ENCODE data around the gene COMMD7. TPM values are rescaled to one million over a fixed set of nuclear protein-coding genes. Genes with fewer than 3 reads are reported as not detected.

Gene COMMD7
- total RNA-seq, 1 experiment from 2014 or later: 13.2 TPM

GRCh38 chr20:32772046-32772445 lies 28.8 kb upstream of the COMMD7 start:
- intact Hi-C loops (cut with micrococcal nuclease): loop anchor here (10.0 kb wide), 1 partner anchor 247 kb away; no protein-coding TSS in a partner anchor
- ChIA-PET POLR2A (no interaction called here), RAD21 (ENCODE audit: low non-redundant PET in 1 of 2, low total read pairs in 2 of 2, uncharacterized antibody in 2 of 2, unreplicated experiment in 2 of 2) (no interaction called here), CTCF (no interaction called here)
- ATAC-seq (no peak), DNase-seq (ENCODE audit: low read depth, low spot score) (no peak)
- Histone ChIP-seq H3K36me3 (ENCODE audit: control insufficient read depth in 1 of 2, insufficient read depth in 2 of 2, low read length in 2 of 2) (no peaks in the 10 kb centered on the region), H4K20me1 (ENCODE audit: insufficient read depth) (no peaks in the 10 kb centered on the region), H3K9me3 (ENCODE audit: control insufficient read depth in 1 of 2, insufficient read depth in 1 of 2, low read depth in 1 of 2, low read length in 2 of 2) (no peaks in the 10 kb centered on the region), H2AFZ (ENCODE audit: low read depth, low read length, poor library complexity, severe bottlenecking) (no peak overlapping the region), H3K4me3 (replicated peaks in 1 of 2; ENCODE audit: low read depth in 1 of 2, low read length in 2 of 2) (no peak overlapping the region), H3K79me2 (ENCODE audit: insufficient read depth, low read length) (peaks cover 86% of the 10 kb centered on the region), H3K4me1 (ENCODE audit: control insufficient read depth in 1 of 2, insufficient read depth in 2 of 2, low read length in 2 of 2) (peaks cover 27 to 31% of the 10 kb centered on the region in 2 experiments), H3K27me3 (ENCODE audit: insufficient read depth, low read length) (no peaks in the 10 kb centered on the region), H3K27ac (ENCODE audit: low read depth, low read length) (no peak overlapping the region), H3K4me2 (ENCODE audit: low read length) (no peak overlapping the region), H3K9ac (ENCODE audit: low read length) (no peak overlapping the region), H3K9me2 (ENCODE audit: insufficient read depth) (no peaks in the 10 kb centered on the region)
- TF ChIP-seq, protein P1, sequence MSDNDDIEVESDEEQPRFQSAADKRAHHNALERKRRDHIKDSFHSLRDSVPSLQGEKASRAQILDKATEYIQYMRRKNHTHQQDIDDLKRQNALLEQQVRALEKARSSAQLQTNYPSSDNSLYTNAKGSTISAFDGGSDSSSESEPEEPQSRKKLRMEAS (IDR thresholded peaks at IDR 0.05): no peak
- TF ChIP-seq EZH2phosphoT487 (IDR thresholded peaks at IDR 0.05; ENCODE audit: borderline replicate concordance) (no peak), EZH2 (IDR thresholded peaks at IDR 0.05) (no peak)
- BruUV-seq (replicated peaks): no TSS peak

GRCh38 chr20:32767418-32768198 lies 24.3 kb upstream of the COMMD7 start:
- Histone ChIP-seq H3K79me2 (ENCODE audit: insufficient read depth, low read length) (peaks cover 87% of the 10 kb centered on the region), H3K36me3 (ENCODE audit: control insufficient read depth in 1 of 2, insufficient read depth in 2 of 2, low read length in 2 of 2) (no peaks in the 10 kb centered on the region), H2AFZ (ENCODE audit: low read depth, low read length, poor library complexity, severe bottlenecking) (no peak overlapping the region), H3K27ac (ENCODE audit: low read depth, low read length) (no peak overlapping the region), H3K4me3 (replicated peaks in 1 of 2; ENCODE audit: low read depth in 1 of 2, low read length in 2 of 2) (no peak overlapping the region), H3K9me2 (ENCODE audit: insufficient read depth) (no peaks in the 10 kb centered on the region), H3K9me3 (ENCODE audit: control insufficient read depth in 1 of 2, insufficient read depth in 1 of 2, low read depth in 1 of 2, low read length in 2 of 2) (no peaks in the 10 kb centered on the region), H3K4me1 (ENCODE audit: control insufficient read depth in 1 of 2, insufficient read depth in 2 of 2, low read length in 2 of 2) (peaks cover 48 to 61% of the 10 kb centered on the region in 2 experiments), H4K20me1 (ENCODE audit: insufficient read depth) (no peaks in the 10 kb centered on the region), H3K27me3 (ENCODE audit: insufficient read depth, low read length) (no peaks in the 10 kb centered on the region), H3K9ac (ENCODE audit: low read length) (no peak overlapping the region), H3K4me2 (ENCODE audit: low read length) (peak overlapping the region; percentile 40)
- DNase-seq (ENCODE audit: low read depth, low spot score) (no peak), ATAC-seq (no peak)
- POLR2A ChIA-PET: no interaction called here
- CTCF ChIA-PET: interaction anchor here (6.7 kb wide), 1 partner anchor 10 kb away, joined by 47 read pairs; no protein-coding TSS in a partner anchor
- RAD21 ChIA-PET (ENCODE audit: low non-redundant PET in 1 of 2, low total read pairs in 2 of 2, uncharacterized antibody in 2 of 2, unreplicated experiment in 2 of 2): interaction anchor here in 1 of 2 experiments (1.3 kb wide), 1 partner anchor 93 kb away, joined by 4 read pairs; the partner anchor contains the start of gene C20orf203
- intact Hi-C loops (cut with micrococcal nuclease): no loop called here
- no TSS peak for BruUV-seq (replicated peaks)
- no peak for TF ChIP-seq EZH2 (IDR thresholded peaks at IDR 0.05)
- TF ChIP-seq JUND (IDR thresholded peaks at IDR 0.05): no peak
- TF ChIP-seq CEBPB (IDR thresholded peaks at IDR 0.05; ENCODE audit: low read depth): no peak
- TF ChIP-seq ZNF274 (IDR thresholded peaks at IDR 0.05; ENCODE audit: low read depth, low read length): no peak
- TF ChIP-seq, protein P2, sequence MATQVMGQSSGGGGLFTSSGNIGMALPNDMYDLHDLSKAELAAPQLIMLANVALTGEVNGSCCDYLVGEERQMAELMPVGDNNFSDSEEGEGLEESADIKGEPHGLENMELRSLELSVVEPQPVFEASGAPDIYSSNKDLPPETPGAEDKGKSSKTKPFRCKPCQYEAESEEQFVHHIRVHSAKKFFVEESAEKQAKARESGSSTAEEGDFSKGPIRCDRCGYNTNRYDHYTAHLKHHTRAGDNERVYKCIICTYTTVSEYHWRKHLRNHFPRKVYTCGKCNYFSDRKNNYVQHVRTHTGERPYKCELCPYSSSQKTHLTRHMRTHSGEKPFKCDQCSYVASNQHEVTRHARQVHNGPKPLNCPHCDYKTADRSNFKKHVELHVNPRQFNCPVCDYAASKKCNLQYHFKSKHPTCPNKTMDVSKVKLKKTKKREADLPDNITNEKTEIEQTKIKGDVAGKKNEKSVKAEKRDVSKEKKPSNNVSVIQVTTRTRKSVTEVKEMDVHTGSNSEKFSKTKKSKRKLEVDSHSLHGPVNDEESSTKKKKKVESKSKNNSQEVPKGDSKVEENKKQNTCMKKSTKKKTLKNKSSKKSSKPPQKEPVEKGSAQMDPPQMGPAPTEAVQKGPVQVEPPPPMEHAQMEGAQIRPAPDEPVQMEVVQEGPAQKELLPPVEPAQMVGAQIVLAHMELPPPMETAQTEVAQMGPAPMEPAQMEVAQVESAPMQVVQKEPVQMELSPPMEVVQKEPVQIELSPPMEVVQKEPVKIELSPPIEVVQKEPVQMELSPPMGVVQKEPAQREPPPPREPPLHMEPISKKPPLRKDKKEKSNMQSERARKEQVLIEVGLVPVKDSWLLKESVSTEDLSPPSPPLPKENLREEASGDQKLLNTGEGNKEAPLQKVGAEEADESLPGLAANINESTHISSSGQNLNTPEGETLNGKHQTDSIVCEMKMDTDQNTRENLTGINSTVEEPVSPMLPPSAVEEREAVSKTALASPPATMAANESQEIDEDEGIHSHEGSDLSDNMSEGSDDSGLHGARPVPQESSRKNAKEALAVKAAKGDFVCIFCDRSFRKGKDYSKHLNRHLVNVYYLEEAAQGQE (IDR thresholded peaks at IDR 0.05; ENCODE audit: low read depth): no peak
- no peak for TF ChIP-seq TCF7L2 (IDR thresholded peaks at IDR 0.05; ENCODE audit: borderline replicate concordance, extremely low read depth, insufficient read depth, insufficient read length)
- no peak for TF ChIP-seq EZH2phosphoT487 (IDR thresholded peaks at IDR 0.05; ENCODE audit: borderline replicate concordance)
- TF ChIP-seq YY1 (IDR thresholded peaks at IDR 0.05; ENCODE audit: extremely low read depth, insufficient replicate concordance, low read depth, low read length): no peak
- TF ChIP-seq EGR1 (IDR thresholded peaks at IDR 0.05; ENCODE audit: low read depth): no peak
- no peak for TF ChIP-seq ZBTB33 (IDR thresholded peaks at IDR 0.05; ENCODE audit: extremely low read depth, insufficient replicate concordance, low read length)
- no peak for TF ChIP-seq CBX3 (IDR thresholded peaks at IDR 0.05; ENCODE audit: low read depth)
- TF ChIP-seq, protein P1 (IDR thresholded peaks at IDR 0.05): no peak

Measured in HCT116 (cell line).